Chondrocyte (in vitro differentiated cells): ENCODE results near the gene FZR1. TPM values are rescaled to one million over a fixed set of nuclear protein-coding genes. Genes with fewer than 3 reads are reported as not detected.

Source experiments
- DNase-seq: peaks from one replicate; pipeline ENCODE4 v3.0.0; 2021; ENCODE audit warnings: mixed read lengths, low spot score
- H3K27ac Mint-ChIP-seq: one replicate; pipeline ENCODE4 v1.8.0; 2021; ENCODE audit warnings: mild to moderate bottlenecking, moderate library complexity, mixed read lengths; ENCODE audit not compliant: unreplicated experiment
- H3K27me3 Mint-ChIP-seq: 2 replicates; pipeline ENCODE4 v1.8.0; 2021; ENCODE audit warnings: low read depth, mixed read lengths
- H3K36me3 Mint-ChIP-seq: 2 replicates; pipeline ENCODE4 v1.8.0; 2021; ENCODE audit warnings: low read depth, mixed read lengths
- H3K4me1 Mint-ChIP-seq: 2 replicates; pipeline ENCODE4 v1.8.0; 2021; ENCODE audit warnings: low read depth, mild to moderate bottlenecking, mixed read lengths
- H3K4me3 Mint-ChIP-seq: one replicate; pipeline ENCODE4 v1.8.0; 2021; ENCODE audit warnings: mild to moderate bottlenecking, moderate library complexity, mixed read lengths; ENCODE audit not compliant: unreplicated experiment
- H3K9me3 Mint-ChIP-seq: 2 replicates; pipeline ENCODE4 v1.8.0; 2021; ENCODE audit warnings: low read depth, mixed read lengths
- CTCF ChIP-seq: fragments of 200-600 bp; sonication (generic); IDR thresholded peaks from 2 replicates; pipeline ENCODE4 v1.5.0; 2021; ENCODE audit warnings: antibody characterized with exemption, mild to moderate bottlenecking, moderate library complexity
- total RNA-seq: library from RNA; stranded (reverse); gene quantifications from 3 replicates; pipeline ENCODE4 v1.2.1, GENCODE V29; 2021

The FZR1 gene
- total RNA-seq, 1 donor from 2014 or later: 35.0 TPM

GRCh38 chr19:3548606-3549005, 42.5 kb downstream of the FZR1 start:
- Mint-ChIP-seq H3K27me3 (no peaks in the 10 kb centered on the region), H3K27ac (peak overlapping the region; percentile 45), H3K4me3 (no peak overlapping the region), H3K4me1 (peaks cover 3% of the 10 kb centered on the region), H3K9me3 (no peaks in the 10 kb centered on the region), H3K36me3 (peaks cover 3% of the 10 kb centered on the region)
- TF ChIP-seq CTCF: no peak
- DNase-seq: no peak

- Mint-ChIP-seq H3K4me1 (peaks cover 8% of the 10 kb centered on the region), H3K27ac (no peak overlapping the region), H3K36me3 (peaks cover 3% of the 10 kb centered on the region), H3K9me3 (no peaks in the 10 kb centered on the region), H3K27me3 (no peaks in the 10 kb centered on the region), H3K4me3 (no peak overlapping the region)
- DNase-seq: no peak
- TF ChIP-seq CTCF: no peak
Measured at GRCh38 chr19:3549816-3550215, 43.7 kb downstream of the FZR1 start.

GRCh38 chr19:3550947-3551791, 45.1 kb downstream of the FZR1 start:
- no peak for DNase-seq
- TF ChIP-seq CTCF: no peak
- peaks cover 21% of the 10 kb centered on the region for H3K4me1 Mint-ChIP-seq
- H3K9me3 Mint-ChIP-seq: no peaks in the 10 kb centered on the region
- no peak overlapping the region for H3K27ac Mint-ChIP-seq
- no peaks in the 10 kb centered on the region for H3K27me3 Mint-ChIP-seq
- no peak overlapping the region for H3K4me3 Mint-ChIP-seq
- no peaks in the 10 kb centered on the region for H3K36me3 Mint-ChIP-seq

GRCh38 chr19:3551792-3552095, 45.6 kb downstream of the FZR1 start:
- peaks cover 27% of the 10 kb centered on the region for H3K4me1 Mint-ChIP-seq
- TF ChIP-seq CTCF: no peak
- H3K27me3 Mint-ChIP-seq: no peaks in the 10 kb centered on the region
- DNase-seq: no peak
- H3K27ac Mint-ChIP-seq: no peak overlapping the region
- no peaks in the 10 kb centered on the region for H3K36me3 Mint-ChIP-seq
- H3K4me3 Mint-ChIP-seq: no peak overlapping the region
- H3K9me3 Mint-ChIP-seq: no peaks in the 10 kb centered on the region

- no peaks in the 10 kb centered on the region for H3K27me3 Mint-ChIP-seq
- no peak overlapping the region for H3K4me3 Mint-ChIP-seq
- peak overlapping the region; percentile 20 for H3K27ac Mint-ChIP-seq
- TF ChIP-seq CTCF: no peak
- H3K36me3 Mint-ChIP-seq: no peaks in the 10 kb centered on the region
- no peaks in the 10 kb centered on the region for H3K9me3 Mint-ChIP-seq
- DNase-seq: no peak
- H3K4me1 Mint-ChIP-seq: peaks cover 34% of the 10 kb centered on the region
Measured at GRCh38 chr19:3554254-3555083, 48.4 kb downstream of the FZR1 start.
